ENCODE measurements around the gene CAMSAP1. TPM values are rescaled to one million over a fixed set of nuclear protein-coding genes. Genes with fewer than 3 reads are reported as not detected.

Gene CAMSAP1
- total RNA-seq, 4 donors from 2014 or later, result 15.6 to 61.2 (median 43.2) TPM

GRCh38 chr9:135908093-135908753 is 877 bp upstream of the CAMSAP1 start:
- Histone ChIP-seq H3K9me3 (peaks cover 0 to under 1% of the 10 kb centered on the region in 2 donors), H3K4me3 (peak overlapping the region; percentile 57 to 84), H3K27me3 (no peaks in the 10 kb centered on the region), H3K4me1 (peaks cover 0 to 8% of the 10 kb centered on the region in 2 donors), H3K27ac (peak overlapping the region; percentile 77 to 85), H3K36me3 (no peaks in the 10 kb centered on the region)
- TF ChIP-seq POLR2A (IDR thresholded peaks at IDR 0.05) (no peak), CTCF (IDR thresholded peaks at IDR 0.05) (peak in 1 of 4 experiments; percentile 5)
- no peak for DNase-seq
- intact Hi-C loops (cut with DNase I; ENCODE audit: low total_unique reads), result no loop called here

- intact Hi-C loops (cut with DNase I; ENCODE audit: low total_unique reads), result no loop called here
- no peaks in the 10 kb centered on the region for H3K9me3 ChIP-seq
- H3K27me3 ChIP-seq, result no peaks in the 10 kb centered on the region
- peak overlapping the region; percentile 57 to 72 for H3K27ac ChIP-seq
- DNase-seq, result peak in 1 of 2 donors; percentile 33
- peaks cover 0 to 8% of the 10 kb centered on the region in 2 donors for H3K4me1 ChIP-seq
- peak overlapping the region; percentile 42 to 84 for H3K4me3 ChIP-seq
- TF ChIP-seq CTCF (IDR thresholded peaks at IDR 0.05) (peak in 1 of 4 experiments; percentile 13), POLR2A (IDR thresholded peaks at IDR 0.05) (no peak)
- H3K36me3 ChIP-seq, result no peaks in the 10 kb centered on the region
Observed at GRCh38 chr9:135907006-135907430, 328 bp downstream of the CAMSAP1 start.

- no peaks in the 10 kb centered on the region for H3K36me3 ChIP-seq
- H3K4me3 ChIP-seq, result peak overlapping the region; percentile 42 to 84
- DNase-seq, result peak in 1 of 2 donors; percentile 23
- TF ChIP-seq CTCF (IDR thresholded peaks at IDR 0.05) (no peak), POLR2A (IDR thresholded peaks at IDR 0.05) (peak in 1 of 2 donors; percentile 9)
- H3K27me3 ChIP-seq, result no peaks in the 10 kb centered on the region
- H3K27ac ChIP-seq, result peak overlapping the region; percentile 57 to 72
- peaks cover 0 to 8% of the 10 kb centered on the region in 2 donors for H3K4me1 ChIP-seq
- intact Hi-C loops (cut with DNase I; ENCODE audit: low total_unique reads), result no loop called here
- no peaks in the 10 kb centered on the region for H3K9me3 ChIP-seq
Observed at GRCh38 chr9:135906291-135907005, 898 bp downstream of the CAMSAP1 start.

- peak overlapping the region; percentile 42 to 84 for H3K4me3 ChIP-seq
- no peak for DNase-seq
Observed at GRCh38 chr9:135905380-135906258, 1.7 kb downstream of the CAMSAP1 start.

More at GRCh38 chr9:135905380-135906258, 1.7 kb downstream of the CAMSAP1 start:
- no peak for TF ChIP-seq POLR2A (IDR thresholded peaks at IDR 0.05)
- TF ChIP-seq CTCF (IDR thresholded peaks at IDR 0.05), result no peak
- intact Hi-C loops (cut with DNase I; ENCODE audit: low total_unique reads), result no loop called here
- no peaks in the 10 kb centered on the region for H3K36me3 ChIP-seq
- H3K27me3 ChIP-seq, result no peaks in the 10 kb centered on the region
- H3K4me1 ChIP-seq, result peaks cover 0 to 8% of the 10 kb centered on the region in 2 donors
- H3K27ac ChIP-seq, result peak overlapping the region in 1 of 2 donors; percentile 57
- H3K9me3 ChIP-seq, result no peaks in the 10 kb centered on the region
